HEK293 (cell line): ENCODE data around the gene TST.

Experiments
- CTCF ChIA-PET: fragments of 350-600 bp; formaldehyde crosslinking; extraction: SDS; loops from one replicate; lab custom pipeline; 2021; ENCODE audit warnings: antibody characterized with exemption; lab: Yijun Ruan, JAX
- POLR2A ChIA-PET: fragments of 300-600 bp; formaldehyde crosslinking; extraction: SDS; loops from one replicate; lab custom pipeline; 2020; ENCODE audit warnings: antibody characterized with exemption, inconsistent platforms; lab: Yijun Ruan, JAX
- H3K27ac ChIP-seq: fragments of 200-500 bp; sonication (Bioruptor generic); 2 replicates; pipeline ENCODE4 v1.5.1; 2014; ENCODE audit warnings: low read depth, low read length, control low read depth, inconsistent platforms; ENCODE audit errors: extremely low read depth
- H3K36me3 ChIP-seq, 2 experiments: fragments of 200-500 bp in 1 of 2; sonication (Bioruptor generic) in 1 of 2; 1 replicate in 1 of 2; 2 replicates in 1 of 2; pipeline ENCODE4 v1.5.1; 2014 to 2017; ENCODE audit warnings: inconsistent platforms in 2 of 2, low read length in 2 of 2; ENCODE audit not compliant: control insufficient read depth in 2 of 2, insufficient read depth in 1 of 2
- H3K4me1 ChIP-seq: fragments of 200-500 bp; sonication (Bioruptor generic); 2 replicates; pipeline ENCODE4 v1.5.1; 2014; ENCODE audit warnings: mild to moderate bottlenecking, low read length, inconsistent platforms; ENCODE audit not compliant: control insufficient read depth, insufficient read depth
- H3K4me3 ChIP-seq: 2 replicates; pipeline ENCODE4 v1.5.1; 2011; ENCODE audit warnings: low read depth, mild to moderate bottlenecking, control low read depth, low read length, moderate library complexity
- H3K9me3 ChIP-seq: fragments of 200-500 bp; sonication (Bioruptor generic); 2 replicates; pipeline ENCODE4 v1.5.1; 2014; ENCODE audit warnings: low read depth, low read length, inconsistent platforms; ENCODE audit not compliant: control insufficient read depth, insufficient read depth
- HIC1 ChIP-seq: fragments of 450-650 bp; formaldehyde crosslinking; IDR thresholded peaks from 2 replicates; pipeline ENCODE4 v1.5.1; 2016; ENCODE audit warnings: missing biosample characterization, missing genetic modification characterization
- KLF7 ChIP-seq: fragments of 450-650 bp; formaldehyde crosslinking; IDR thresholded peaks from 2 replicates; pipeline ENCODE4 v1.5.1; 2016; ENCODE audit warnings: missing biosample characterization, missing genetic modification characterization, borderline replicate concordance
- PRDM1 ChIP-seq: fragments of 450-650 bp; formaldehyde crosslinking; IDR thresholded peaks from 2 replicates; pipeline ENCODE4; 2016; ENCODE audit warnings: missing biosample characterization, missing genetic modification characterization
- SP2 ChIP-seq: fragments of 450-650 bp; formaldehyde crosslinking; IDR thresholded peaks from 2 replicates; pipeline ENCODE4 v1.5.1; 2016; ENCODE audit warnings: missing biosample characterization, missing genetic modification characterization
- SP3 ChIP-seq: fragments of 450-650 bp; formaldehyde crosslinking; IDR thresholded peaks from 2 replicates; pipeline ENCODE4 v1.5.1; 2016; ENCODE audit warnings: missing biosample characterization, missing genetic modification characterization
- TRIM28 ChIP-seq: IDR thresholded peaks from 2 replicates; pipeline ENCODE4 v1.6.1; 2011; ENCODE audit warnings: low read length, control low read depth, borderline replicate concordance
- ZFP37 ChIP-seq: fragments of 450-650 bp; formaldehyde crosslinking; IDR thresholded peaks from 2 replicates; pipeline ENCODE4 v1.5.1; 2016; ENCODE audit warnings: missing biosample characterization, missing genetic modification characterization
- ZFP41 ChIP-seq: fragments of 450-650 bp; formaldehyde crosslinking; IDR thresholded peaks from 2 replicates; pipeline ENCODE4 v1.5.1; 2016; ENCODE audit warnings: missing biosample characterization, missing genetic modification characterization, borderline replicate concordance
- ZNF211 ChIP-seq: fragments of 450-650 bp; formaldehyde crosslinking; IDR thresholded peaks from 2 replicates; pipeline ENCODE4 v1.5.1; 2016; ENCODE audit warnings: low read depth, missing biosample characterization, missing genetic modification characterization
- ZNF214 ChIP-seq: fragments of 450-650 bp; formaldehyde crosslinking; IDR thresholded peaks from 2 replicates; pipeline ENCODE4 v1.5.1; 2017; ENCODE audit warnings: missing biosample characterization, mild to moderate bottlenecking, missing genetic modification characterization, borderline replicate concordance
- ZNF248 ChIP-seq: fragments of 450-650 bp; formaldehyde crosslinking; IDR thresholded peaks from 2 replicates; pipeline ENCODE4 v1.5.1; 2017; ENCODE audit warnings: missing biosample characterization, missing genetic modification characterization
- ZNF292 ChIP-seq: fragments of 450-650 bp; formaldehyde crosslinking; IDR thresholded peaks from 2 replicates; pipeline ENCODE4 v1.5.1; 2016; ENCODE audit warnings: low read depth, missing biosample characterization, missing genetic modification characterization, borderline replicate concordance
- ZNF324 ChIP-seq: fragments of 450-650 bp; formaldehyde crosslinking; IDR thresholded peaks from 2 replicates; pipeline ENCODE4 v1.5.1; 2016; ENCODE audit warnings: missing biosample characterization, missing genetic modification characterization
- ZNF423 ChIP-seq: fragments of 450-650 bp; formaldehyde crosslinking; IDR thresholded peaks from 2 replicates; pipeline ENCODE4 v1.5.1; 2016; ENCODE audit warnings: missing biosample characterization, missing genetic modification characterization
- ZNF473 ChIP-seq: fragments of 450-650 bp; formaldehyde crosslinking; IDR thresholded peaks from 2 replicates; pipeline ENCODE4 v1.5.1; 2017; ENCODE audit warnings: missing biosample characterization, missing genetic modification characterization
- ZNF488 ChIP-seq: fragments of 450-650 bp; formaldehyde crosslinking; IDR thresholded peaks from 2 replicates; pipeline ENCODE4 v1.5.1; 2016; ENCODE audit warnings: missing biosample characterization, missing genetic modification characterization
- ZNF501 ChIP-seq: fragments of 450-650 bp; formaldehyde crosslinking; IDR thresholded peaks from 2 replicates; pipeline ENCODE4 v1.5.1; 2016; ENCODE audit warnings: missing biosample characterization, missing genetic modification characterization
- ZNF514 ChIP-seq: fragments of 450-650 bp; formaldehyde crosslinking; IDR thresholded peaks from 2 replicates; pipeline ENCODE4 v1.5.1; 2016; ENCODE audit warnings: missing biosample characterization, missing genetic modification characterization
- ZNF585B ChIP-seq: fragments of 450-650 bp; formaldehyde crosslinking; IDR thresholded peaks from 2 replicates; pipeline ENCODE4 v1.5.1; 2016; ENCODE audit warnings: missing biosample characterization, missing genetic modification characterization
- ZNF660 ChIP-seq: fragments of 450-650 bp; IDR thresholded peaks from 2 replicates; pipeline ENCODE4 v1.5.1; 2018; ENCODE audit warnings: missing biosample characterization, mild to moderate bottlenecking, missing genetic modification characterization
- ZNF747 ChIP-seq: fragments of 450-650 bp; formaldehyde crosslinking; IDR thresholded peaks from 2 replicates; pipeline ENCODE4 v1.5.1; 2016; ENCODE audit warnings: missing biosample characterization, missing genetic modification characterization
- ZNF785 ChIP-seq: fragments of 450-650 bp; formaldehyde crosslinking; IDR thresholded peaks from 2 replicates; pipeline ENCODE4 v1.5.1; 2016; ENCODE audit warnings: missing biosample characterization, missing genetic modification characterization
- ZNF791 ChIP-seq: fragments of 450-650 bp; formaldehyde crosslinking; IDR thresholded peaks from 2 replicates; pipeline ENCODE4 v1.5.1; 2016; ENCODE audit warnings: missing biosample characterization, missing genetic modification characterization
- TF ChIP-seq, protein P1 (sequence below): fragments of 450-650 bp; formaldehyde crosslinking; IDR thresholded peaks from 2 replicates; pipeline ENCODE4 v1.5.1; 2016; ENCODE audit warnings: missing biosample characterization, missing genetic modification characterization
- TF ChIP-seq, protein P2 (sequence below): fragments of 450-650 bp; formaldehyde crosslinking; IDR thresholded peaks from 2 replicates; pipeline ENCODE4 v1.5.1; 2017; ENCODE audit warnings: missing biosample characterization, missing genetic modification characterization
- TF ChIP-seq, protein P3 (sequence below): fragments of 450-650 bp; formaldehyde crosslinking; IDR thresholded peaks from 2 replicates; pipeline ENCODE4 v1.5.1; 2016; ENCODE audit warnings: missing biosample characterization, missing genetic modification characterization

Gene TST

DNA sequence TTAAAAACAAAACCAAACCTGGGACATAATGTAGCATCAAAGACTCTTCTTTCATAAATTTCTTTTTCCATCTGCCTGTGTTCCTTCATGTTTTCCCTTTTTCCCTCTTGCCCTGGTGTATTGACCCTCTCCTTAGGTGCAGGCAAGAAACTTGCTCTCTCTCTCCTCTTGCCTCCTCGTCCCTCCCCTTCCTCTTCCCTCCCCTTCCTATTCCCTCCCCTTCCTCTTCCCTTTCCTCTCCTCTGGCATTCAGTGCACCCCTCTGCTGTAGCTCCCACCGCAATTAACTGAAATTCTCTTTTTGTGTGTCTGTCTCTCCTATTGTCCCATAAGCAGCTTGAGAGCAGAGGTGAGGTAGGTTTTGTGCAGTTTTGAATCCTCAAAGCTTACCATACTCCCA is 55.9 kb downstream of the TST start:
- CTCF ChIA-PET = interaction anchor here (0.6 to 5.0 kb wide), 2 partner anchors 15 to 493 kb away, joined by 4 to 45 read pairs; no protein-coding TSS in a partner anchor
- Histone ChIP-seq H3K9me3 (no peaks in the 10 kb centered on the region), H3K4me3 (no peak overlapping the region), H3K36me3 (no peaks in the 10 kb centered on the region), H3K27ac (no peak overlapping the region), H3K4me1 (no peaks in the 10 kb centered on the region)
- TF ChIP-seq ZNF747 (no peak), SP3 (tag by site-specific recombination) (peak; percentile 58), ZNF785 (tag by site-specific recombination) (no peak), PRDM1 (tag by site-specific recombination) (no peak), SP2 (peak; percentile 57), ZNF585B (no peak), ZFP37 (tag by site-specific recombination) (no peak)
- TF ChIP-seq, protein P1, sequence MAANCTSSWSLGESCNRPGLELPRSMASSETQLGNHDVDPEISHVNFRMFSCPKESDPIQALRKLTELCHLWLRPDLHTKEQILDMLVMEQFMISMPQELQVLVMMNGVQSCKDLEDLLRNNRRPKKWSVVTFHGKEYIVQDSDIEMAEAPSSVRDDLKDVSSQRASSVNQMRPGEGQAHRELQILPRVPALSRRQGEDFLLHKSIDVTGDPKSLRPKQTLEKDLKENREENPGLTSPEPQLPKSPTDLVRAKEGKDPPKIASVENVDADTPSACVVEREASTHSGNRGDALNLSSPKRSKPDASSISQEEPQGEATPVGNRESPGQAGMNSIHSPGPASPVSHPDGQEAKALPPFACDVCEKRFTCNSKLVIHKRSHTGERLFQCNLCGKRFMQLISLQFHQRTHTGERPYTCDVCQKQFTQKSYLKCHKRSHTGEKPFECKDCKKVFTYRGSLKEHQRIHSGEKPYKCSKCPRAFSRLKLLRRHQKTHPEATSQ = no peak
- POLR2A ChIA-PET = interaction anchor here (0.5 kb wide), 1 partner anchor 13 kb away, joined by 10 read pairs; no protein-coding TSS in a partner anchor

- no peak overlapping the region for H3K4me3 ChIP-seq
- H3K9me3 ChIP-seq = no peaks in the 10 kb centered on the region
- ChIA-PET CTCF (interaction anchor here (1.2 kb wide), 1 partner anchor 9 kb away, joined by 3 read pairs; no protein-coding TSS in a partner anchor), POLR2A (no interaction called here)
- H3K36me3 ChIP-seq = no peaks in the 10 kb centered on the region
- TF ChIP-seq, protein P2, sequence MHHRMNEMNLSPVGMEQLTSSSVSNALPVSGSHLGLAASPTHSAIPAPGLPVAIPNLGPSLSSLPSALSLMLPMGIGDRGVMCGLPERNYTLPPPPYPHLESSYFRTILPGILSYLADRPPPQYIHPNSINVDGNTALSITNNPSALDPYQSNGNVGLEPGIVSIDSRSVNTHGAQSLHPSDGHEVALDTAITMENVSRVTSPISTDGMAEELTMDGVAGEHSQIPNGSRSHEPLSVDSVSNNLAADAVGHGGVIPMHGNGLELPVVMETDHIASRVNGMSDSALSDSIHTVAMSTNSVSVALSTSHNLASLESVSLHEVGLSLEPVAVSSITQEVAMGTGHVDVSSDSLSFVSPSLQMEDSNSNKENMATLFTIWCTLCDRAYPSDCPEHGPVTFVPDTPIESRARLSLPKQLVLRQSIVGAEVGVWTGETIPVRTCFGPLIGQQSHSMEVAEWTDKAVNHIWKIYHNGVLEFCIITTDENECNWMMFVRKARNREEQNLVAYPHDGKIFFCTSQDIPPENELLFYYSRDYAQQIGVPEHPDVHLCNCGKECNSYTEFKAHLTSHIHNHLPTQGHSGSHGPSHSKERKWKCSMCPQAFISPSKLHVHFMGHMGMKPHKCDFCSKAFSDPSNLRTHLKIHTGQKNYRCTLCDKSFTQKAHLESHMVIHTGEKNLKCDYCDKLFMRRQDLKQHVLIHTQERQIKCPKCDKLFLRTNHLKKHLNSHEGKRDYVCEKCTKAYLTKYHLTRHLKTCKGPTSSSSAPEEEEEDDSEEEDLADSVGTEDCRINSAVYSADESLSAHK (tag by site-specific recombination) = no peak
- TF ChIP-seq HIC1 (tag by site-specific recombination) (no peak), ZNF785 (tag by site-specific recombination) (no peak), ZNF423 (tag by site-specific recombination) (no peak), ZNF514 (tag by site-specific recombination) (no peak), ZNF211 (no peak), ZNF791 (tag by site-specific recombination) (no peak), ZNF488 (tag by site-specific recombination) (no peak), ZFP41 (no peak), ZNF214 (tag by site-specific recombination) (no peak), TRIM28 (no peak), KLF7 (tag by site-specific recombination) (no peak), ZNF292 (tag by site-specific recombination) (no peak), ZNF660 (tag by site-specific recombination) (no peak), ZNF324 (tag by site-specific recombination) (no peak), ZNF473 (tag by site-specific recombination) (no peak), ZNF501 (tag by site-specific recombination) (no peak), ZNF248 (tag by site-specific recombination) (no peak), PRDM1 (tag by site-specific recombination) (no peak)
- TF ChIP-seq, protein P3, sequence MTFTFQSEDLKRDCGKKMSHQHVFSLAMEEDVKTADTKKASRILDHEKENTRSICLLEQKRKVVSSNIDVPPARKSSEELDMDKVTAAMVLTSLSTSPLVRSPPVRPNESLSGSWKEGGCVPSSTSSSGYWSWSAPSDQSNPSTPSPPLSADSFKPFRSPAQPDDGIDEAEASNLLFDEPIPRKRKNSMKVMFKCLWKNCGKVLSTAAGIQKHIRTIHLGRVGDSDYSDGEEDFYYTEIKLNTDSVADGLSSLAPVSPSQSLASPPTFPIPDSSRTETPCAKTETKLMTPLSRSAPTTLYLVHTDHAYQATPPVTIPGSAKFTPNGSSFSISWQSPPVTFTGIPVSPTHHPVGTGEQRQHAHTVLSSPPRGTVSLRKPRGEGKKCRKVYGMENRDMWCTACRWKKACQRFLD (tag by site-specific recombination) = no peak
- H3K4me1 ChIP-seq = no peaks in the 10 kb centered on the region
- no peak overlapping the region for H3K27ac ChIP-seq
Measured at GRCh38 chr22:36961626-36962025, 57.6 kb downstream of the TST start.
